Stimulated activated naive CD4-positive, alpha-beta T cell treated with Interleukin-2 at 50 U/mL for 16 hours (primary cell): ENCODE results near the gene RGS9.
"Not testable (repeated sequence)": the region's sequence is repeated elsewhere in the genome, so short reads cannot be mapped to it uniquely, and the experiment has no call there.

ENCODE experiments used
- DNase-seq: peaks from one replicate; lab custom pipeline; 2025; lab: John Stamatoyannopoulos, UW

The RGS9 gene

GRCh38 chr17:65183736-65184135 lies 46.6 kb downstream of the RGS9 start:
- no peak for DNase-seq

- no peak for DNase-seq
Observed at GRCh38 chr17:65184235-65184959, 47.2 kb downstream of the RGS9 start.

GRCh38 chr17:65185062-65185461 lies 47.9 kb downstream of the RGS9 start:
- DNase-seq, result no peak

- DNase-seq, result no peak
Observed at GRCh38 chr17:65185668-65186382, 48.7 kb downstream of the RGS9 start.

- no peak for DNase-seq
Observed at GRCh38 chr17:65190467-65191097, 53.4 kb downstream of the RGS9 start.

- DNase-seq, result peak; percentile 4
Observed at GRCh38 chr17:65191811-65192740, 54.9 kb downstream of the RGS9 start.

- DNase-seq, result no peak
Observed at GRCh38 chr17:65193305-65193704, 56.1 kb downstream of the RGS9 start.

- DNase-seq, result no peak
Observed at GRCh38 chr17:65193716-65194293, 56.6 kb downstream of the RGS9 start.

GRCh38 chr17:65194670-65195334 lies 57.6 kb downstream of the RGS9 start:
- DNase-seq, result no peak

GRCh38 chr17:65195716-65196115 lies 58.5 kb downstream of the RGS9 start:
- DNase-seq, result no peak

- DNase-seq, result no peak
Observed at GRCh38 chr17:65196617-65197016, 59.4 kb downstream of the RGS9 start.

GRCh38 chr17:65197201-65197600 lies 60.0 kb downstream of the RGS9 start:
- no peak for DNase-seq

GRCh38 chr17:65198653-65199382 lies 61.6 kb downstream of the RGS9 start:
- no peak for DNase-seq

GRCh38 chr17:65201331-65201730 lies 64.2 kb downstream of the RGS9 start:
- no peak for DNase-seq

GRCh38 chr17:65202844-65203571 lies 65.8 kb downstream of the RGS9 start:
- no peak for DNase-seq

- DNase-seq, result no peak
Observed at GRCh38 chr17:65204001-65204400, 66.8 kb downstream of the RGS9 start.

- DNase-seq, result no peak
Observed at GRCh38 chr17:65205655-65206054, 68.5 kb downstream of the RGS9 start.

- not testable (repeated sequence) for DNase-seq
Observed at GRCh38 chr17:65207448-65207847, 70.3 kb downstream of the RGS9 start.

GRCh38 chr17:65208717-65209116 lies 71.5 kb downstream of the RGS9 start:
- DNase-seq, result no peak

- DNase-seq, result no peak
Observed at GRCh38 chr17:65218261-65218660, 81.1 kb downstream of the RGS9 start.
